Gastrocnemius medialis (tissue), 4 donors: Measurements from ENCODE around the gene CKAP5.

ENCODE experiments used
- CTCF ChIP-seq, 5 experiments: fragments of 450-650 bp in 3 of 5; fragments of 200-600 bp in 2 of 5; sonication (generic) in 2 of 5; IDR thresholded peaks in 4 of 5; conservative IDR thresholded peaks in 1 of 5; 1 replicate in 4 of 5; 2 replicates in 1 of 5; pipeline ENCODE4 v1.5.1; 2016 to 2019; ENCODE audit warnings: antibody characterized with exemption in 5 of 5, mild to moderate bottlenecking in 3 of 5, moderate library complexity in 3 of 5
- POLR2A ChIP-seq, 2 donors: fragments of 450-650 bp; IDR thresholded peaks; one replicate each; pipeline ENCODE4 v1.6.1; 2017; ENCODE audit warnings: antibody characterized with exemption in 2 of 2, mild to moderate bottlenecking in 2 of 2, moderate library complexity in 2 of 2

GRCh38 chr11:46879056-46879585, 33.0 kb upstream of the CKAP5 start:
- TF ChIP-seq CTCF (IDR thresholded peaks at IDR 0.05 in 4 of 5, conservative IDR thresholded peaks at IDR 0.05 in 1 of 5) = no peak
- TF ChIP-seq POLR2A (IDR thresholded peaks at IDR 0.05) = no peak
